B cell (primary cell): ENCODE measurements around the gene ANKRD49. TPM values are rescaled to one million over a fixed set of nuclear protein-coding genes. Genes with fewer than 3 reads are reported as not detected.
A peak's percentile ranks its signal among the peaks of the same experiment; 100 is the strongest.

Experiments used
- ATAC-seq: fragments of 200-7000 bp; cut with Tn5 transposase; one replicate; pipeline ENCODE4 v1.10.0; 2021; ENCODE audit warnings: low read depth, mild to moderate bottlenecking, moderate number of reproducible peaks, moderate library complexity
- CTCF ChIA-PET: fragments of 350-600 bp; sonication (Branson Sonifier 250); formaldehyde crosslinking; loops from one replicate; lab custom pipeline; 2021; ENCODE audit warnings: antibody characterized with exemption, inconsistent platforms; lab: Charles Lee
- POLR2A ChIA-PET: fragments of 350-600 bp; sonication (Branson Sonifier 250); formaldehyde crosslinking; loops from one replicate; lab custom pipeline; 2021; ENCODE audit warnings: antibody characterized with exemption; lab: Charles Lee
- DNase-seq: peaks from one replicate; pipeline ENCODE4 v3.0.0; 2013
- H2AFZ ChIP-seq: 2 replicates; pipeline ENCODE4 v1.6.1; 2012; ENCODE audit warnings: mild to moderate bottlenecking, low read depth, low read length; ENCODE audit not compliant: insufficient read depth, poor library complexity, severe bottlenecking
- H3K27ac ChIP-seq, 2 donors: 1 replicate in 1 of 2; 2 replicates in 1 of 2; pipeline ENCODE4 v1.5.1; 2012 to 2013; ENCODE audit warnings: low read length in 2 of 2, mild to moderate bottlenecking in 2 of 2, moderate library complexity in 1 of 2
- H3K27me3 ChIP-seq, 4 experiments: fragments of 200-600 bp in 1 of 4; sonication (generic) in 1 of 4; replicated peaks in 1 of 4; 1 replicate in 2 of 4; 2 replicates in 2 of 4; pipeline versions ENCODE4 v1.6.1 to v1.7.0; 2013 to 2016; ENCODE audit warnings: low read length in 3 of 4, mild to moderate bottlenecking in 2 of 4, mixed read lengths in 1 of 4, moderate library complexity in 1 of 4; ENCODE audit not compliant: insufficient read depth in 4 of 4, control insufficient read depth in 3 of 4; ENCODE audit errors: control extremely low read depth in 1 of 4
- H3K36me3 ChIP-seq, 2 experiments: replicated peaks in 1 of 2; 1 replicate in 1 of 2; 2 replicates in 1 of 2; pipeline versions ENCODE4 v1.6.1 to v1.7.1; 2013; ENCODE audit warnings: low read length in 1 of 2; ENCODE audit not compliant: insufficient read depth in 2 of 2, control insufficient read depth in 1 of 2; ENCODE audit errors: control extremely low read depth in 1 of 2, extremely low read depth in 1 of 2
- H3K4me1 ChIP-seq, 2 donors: fragments of 200-600 bp in 1 of 2; sonication (generic) in 1 of 2; 1 replicate in 1 of 2; 2 replicates in 1 of 2; pipeline versions ENCODE4 v1.5.1 to v1.6.1; 2013 to 2017; ENCODE audit warnings: low read length in 2 of 2; ENCODE audit not compliant: control insufficient read depth in 2 of 2, insufficient read depth in 2 of 2
- H3K4me2 ChIP-seq: replicated peaks from 2 replicates; pipeline ENCODE3; 2012; ENCODE audit warnings: mild to moderate bottlenecking, low read depth, low read length; ENCODE audit not compliant: poor library complexity, severe bottlenecking
- H3K4me3 ChIP-seq, 5 experiments: fragments of 200-600 bp in 1 of 5; sonication (generic) in 1 of 5; 1 replicate in 3 of 5; 2 replicates in 2 of 5; pipeline versions ENCODE4 v1.5.1 to v1.7.0; 2011 to 2016; ENCODE audit warnings: low read length in 4 of 5, mild to moderate bottlenecking in 4 of 5, low read depth in 2 of 5, control low read depth in 1 of 5, moderate library complexity in 1 of 5; ENCODE audit not compliant: insufficient read depth in 1 of 5; ENCODE audit errors: control extremely low read depth in 1 of 5, extremely low read depth in 1 of 5
- H3K79me2 ChIP-seq: fragments of 200-600 bp; sonication (generic); one replicate; pipeline ENCODE4 v1.6.0; 2016; ENCODE audit warnings: low read length; ENCODE audit not compliant: control insufficient read depth, insufficient read depth
- H3K9ac ChIP-seq: fragments of 200-600 bp; sonication (generic); 2 replicates; pipeline ENCODE4 v1.6.1; 2017; ENCODE audit warnings: mild to moderate bottlenecking, low read length, moderate library complexity
- H3K9me3 ChIP-seq, 3 donors: one replicate each; pipeline versions ENCODE4 v1.6.1 to v1.7.1; 2013; ENCODE audit warnings: low read length in 2 of 3; ENCODE audit not compliant: control insufficient read depth in 2 of 3, insufficient read depth in 1 of 3; ENCODE audit errors: control extremely low read depth in 1 of 3
- H4K20me1 ChIP-seq: 2 replicates; pipeline ENCODE4 v1.6.0; 2012; ENCODE audit warnings: mild to moderate bottlenecking, low read length; ENCODE audit not compliant: insufficient read depth, control insufficient read depth, poor library complexity, severe bottlenecking
- H3K27ac Mint-ChIP-seq: one replicate; pipeline ENCODE4 v1.8.0; 2021; ENCODE audit warnings: mixed read lengths
- H3K27me3 Mint-ChIP-seq: one replicate; pipeline ENCODE4 v1.8.0; 2021; ENCODE audit warnings: mixed read lengths
- H3K4me1 Mint-ChIP-seq: one replicate; pipeline ENCODE4 v1.8.0; 2021; ENCODE audit warnings: mixed read lengths
- H3K4me3 Mint-ChIP-seq: one replicate; pipeline ENCODE4 v1.8.0; 2021; ENCODE audit warnings: mixed read lengths
- H3K9me3 Mint-ChIP-seq: one replicate; pipeline ENCODE4 v1.8.0; 2022; ENCODE audit warnings: mixed read lengths; ENCODE audit not compliant: insufficient read depth
- CTCF ChIP-seq: fragments of 200-600 bp; IDR thresholded peaks from one replicate; pipeline ENCODE4 v1.8.0; 2022; ENCODE audit warnings: antibody characterized with exemption, mild to moderate bottlenecking
- EZH2 ChIP-seq: IDR thresholded peaks from 2 replicates; pipeline ENCODE4 v1.6.1; 2012; ENCODE audit warnings: borderline replicate concordance, low read depth, mild to moderate bottlenecking, moderate library complexity, low read length; ENCODE audit not compliant: insufficient read depth, poor library complexity, severe bottlenecking
- WGBS: methylation state at CpG from one replicate; pipeline ENCODE4 v1.1.5; 2013; ENCODE audit warnings: missing lambda C conversion rate; ENCODE audit not compliant: insufficient coverage; 5-methylcytosine and 5-hydroxymethylcytosine counted together
- intact Hi-C: fragments of 100-400 bp; cut with micrococcal nuclease; formaldehyde crosslinking; loops from one replicate; pipeline ENCODE4 v1.10.0; 2022
- polyA plus RNA-seq: library from polyadenylated mRNA; depleted of rRNA; stranded (reverse); fragments of >200 nt; gene quantifications from 2 replicates; pipeline ENCODE4 v1.2.3, GENCODE V29; 2012
- small RNA-seq: library from RNA; depleted of rRNA; stranded (forward); fragments of <200 nt; gene quantifications from one replicate; pipeline ENCODE3, GENCODE V24; 2012; ENCODE audit warnings: low replicate concordance, low read depth; ENCODE audit not compliant: insufficient read length
- total RNA-seq, 2 donors: library from RNA; stranded (reverse); fragments of 120-200 nt in 1 of 2; gene quantifications; 1 replicate in 1 of 2; 2 replicates in 1 of 2; pipeline versions ENCODE4 v1.2.3 to v1.2.4, GENCODE V29; 2013 to 2022

Gene ANKRD49
- total and polyA plus RNA-seq, 2 donors (not counting 1 experiment from before 2014, with no cell fraction given), result 21.3 to 51.4 TPM

DNA sequence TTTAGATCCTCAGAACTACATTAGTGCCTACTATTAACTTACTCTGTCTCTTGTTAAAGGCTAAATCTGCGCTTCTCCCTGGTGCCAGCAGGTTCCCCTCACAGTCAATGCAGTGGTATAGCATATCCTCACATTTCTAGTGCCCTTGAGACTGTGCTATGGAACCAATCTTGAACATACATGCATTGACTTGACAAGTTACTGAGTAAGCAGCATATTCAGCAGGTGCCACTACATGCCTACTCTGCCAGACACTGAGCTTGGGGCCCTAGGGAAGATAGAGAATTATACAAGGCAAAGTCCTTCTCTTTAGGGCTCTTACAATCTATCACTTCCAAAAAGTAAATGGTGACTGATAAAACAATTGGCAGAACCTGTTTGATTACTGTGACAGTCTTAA lies 53.1 kb downstream of the ANKRD49 start:
- Mint-ChIP-seq H3K27ac (no peak overlapping the region), H3K27me3 (no peaks in the 10 kb centered on the region), H3K4me3 (peak overlapping the region; percentile 23), H3K4me1 (peaks cover 23% of the 10 kb centered on the region), H3K9me3 (no peaks in the 10 kb centered on the region)
- no peak overlapping the region for H3K27ac ChIP-seq
- intact Hi-C loops, result no loop called here
- no peak overlapping the region for H3K9ac ChIP-seq
- no peak overlapping the region for H3K4me3 ChIP-seq
- no peaks in the 10 kb centered on the region for H3K79me2 ChIP-seq
- ChIA-PET POLR2A (no interaction called here), CTCF (interaction anchor here (1.0 kb wide), 1 partner anchor 42 kb away, joined by 3 read pairs; no protein-coding TSS in a partner anchor)
- H3K4me2 ChIP-seq, result no peak overlapping the region
- no peak for DNase-seq
- H3K4me1 ChIP-seq, result peaks cover 6 to 18% of the 10 kb centered on the region in 2 donors
- no peak for ATAC-seq
- no peaks in the 10 kb centered on the region for H3K27me3 ChIP-seq
- H3K9me3 ChIP-seq, result peaks cover 0 to 3% (median 0%) of the 10 kb centered on the region in 3 donors
- WGBS, result 100% methylated on average over 1 of the region's 1 CpG
- H3K36me3 ChIP-seq, result no peaks in the 10 kb centered on the region
- no peak overlapping the region for H2AFZ ChIP-seq
- TF ChIP-seq CTCF, result no peak
- TF ChIP-seq EZH2, result no peak
- H4K20me1 ChIP-seq, result peaks cover 5% of the 10 kb centered on the region

GRCh38 chr11:94549146-94549545 lies 55.4 kb downstream of the ANKRD49 start:
- peaks cover 0 to 9% of the 10 kb centered on the region in 2 donors for H3K4me1 ChIP-seq
- H3K27me3 ChIP-seq, result no peaks in the 10 kb centered on the region
- ChIA-PET POLR2A (no interaction called here), CTCF (no interaction called here)
- Mint-ChIP-seq H3K4me3 (no peak overlapping the region), H3K9me3 (no peaks in the 10 kb centered on the region), H3K27me3 (no peaks in the 10 kb centered on the region), H3K4me1 (peaks cover 11% of the 10 kb centered on the region), H3K27ac (no peak overlapping the region)
- H3K27ac ChIP-seq, result no peak overlapping the region
- H3K79me2 ChIP-seq, result no peaks in the 10 kb centered on the region
- DNase-seq (no peak), ATAC-seq (no peak)
- peaks cover 5% of the 10 kb centered on the region for H4K20me1 ChIP-seq
- intact Hi-C loops, result no loop called here
- H3K9me3 ChIP-seq, result peaks cover 0 to 3% (median 0%) of the 10 kb centered on the region in 3 donors
- 74% methylated on average over 3 of the region's 5 CpGs for WGBS
- H2AFZ ChIP-seq, result no peak overlapping the region
- H3K4me3 ChIP-seq, result no peak overlapping the region
- TF ChIP-seq CTCF (no peak), EZH2 (no peak)
- no peak overlapping the region for H3K4me2 ChIP-seq
- H3K9ac ChIP-seq, result no peak overlapping the region
- no peaks in the 10 kb centered on the region for H3K36me3 ChIP-seq

Small RNAs within 50 kb of the gene (small RNA-seq; reads per million reads assigned to genes)
- not detected for gene MIR548L

Other genes starting within 250 kb of the ANKRD49 start
- not detected in 2 replicates for gene IZUMO1R, start 189.4 kb upstream of the ANKRD49 start, total RNA-seq
- gene IZUMO1R, start 189.4 kb upstream of the ANKRD49 start, polyA plus RNA-seq, result not detected in 2 replicates
- gene GPR83, start 92.6 kb upstream of the ANKRD49 start, total RNA-seq, result 0.32 and 0.37 TPM in 2 replicates
- gene GPR83, start 92.6 kb upstream of the ANKRD49 start, polyA plus RNA-seq, result 0.19 and 0.28 TPM in 2 replicates
- 53.5 and 54.0 TPM in 2 replicates for gene MRE11, start 140 bp upstream of the ANKRD49 start, total RNA-seq
- gene MRE11, start 140 bp upstream of the ANKRD49 start, polyA plus RNA-seq, result 5.7 and 10.9 TPM in 2 replicates
- gene C11orf97, start 18.5 kb downstream of the ANKRD49 start, total RNA-seq, result not detected in 2 replicates
- gene C11orf97, start 18.5 kb downstream of the ANKRD49 start, polyA plus RNA-seq, result not detected in 2 replicates
- gene FUT4, start 49.9 kb downstream of the ANKRD49 start, total RNA-seq, result 3.7 and 4.4 TPM in 2 replicates
- 0.89 and 1.2 TPM in 2 replicates for gene FUT4, start 49.9 kb downstream of the ANKRD49 start, polyA plus RNA-seq
- 0.67 and 1.00 TPM in 2 replicates for gene PIWIL4, start 73.4 kb downstream of the ANKRD49 start, total RNA-seq
- gene PIWIL4, start 73.4 kb downstream of the ANKRD49 start, polyA plus RNA-seq, result 0.94 and 1.4 TPM in 2 replicates